Duodenal mucosa (tissue), 2 donors: Measurements from ENCODE around the gene CDK6.
"Not testable (repeated sequence)": the region's sequence is repeated elsewhere in the genome, so short reads cannot be mapped to it uniquely, and the experiment has no call there.

Experiments
- H3K27ac ChIP-seq: one replicate; pipeline ENCODE4 v1.7.0; 2013; ENCODE audit warnings: low read depth, low read length
- H3K27me3 ChIP-seq, 2 donors: one replicate each; pipeline ENCODE4 v1.7.0; 2013; ENCODE audit warnings: low read length in 2 of 2, control low read depth in 1 of 2; ENCODE audit not compliant: insufficient read depth in 2 of 2, control insufficient read depth in 1 of 2
- H3K36me3 ChIP-seq, 2 donors: one replicate each; pipeline ENCODE4 v1.7.0; 2013; ENCODE audit warnings: low read length in 2 of 2, control low read depth in 1 of 2; ENCODE audit not compliant: insufficient read depth in 2 of 2, control insufficient read depth in 1 of 2
- H3K4me1 ChIP-seq, 2 donors: one replicate each; pipeline ENCODE4 v1.7.0; 2013; ENCODE audit warnings: low read length in 2 of 2, control low read depth in 1 of 2; ENCODE audit not compliant: insufficient read depth in 2 of 2, control insufficient read depth in 1 of 2
- H3K4me3 ChIP-seq, 2 donors: one replicate each; pipeline ENCODE4 v1.7.0; 2013; ENCODE audit warnings: low read length in 2 of 2, low read depth in 1 of 2
- H3K9ac ChIP-seq, 2 donors: one replicate each; pipeline ENCODE4 v1.7.0; 2013; ENCODE audit warnings: low read length in 2 of 2, low read depth in 1 of 2
- H3K9me3 ChIP-seq, 2 donors: one replicate each; pipeline ENCODE4 v1.7.0; 2013; ENCODE audit warnings: low read length in 2 of 2, control low read depth in 1 of 2; ENCODE audit not compliant: control insufficient read depth in 1 of 2

CDK6 gene

GRCh38 chr7:92768501-92769393, 67.6 kb downstream of the CDK6 start:
- Histone ChIP-seq H3K9me3 (no peaks in the 10 kb centered on the region), H3K9ac (no peak overlapping the region), H3K27ac (no peak overlapping the region), H3K36me3 (peaks cover 8 to 10% of the 10 kb centered on the region in 2 donors), H3K4me1 (peaks cover 4 to 9% of the 10 kb centered on the region in 2 donors), H3K4me3 (no peak overlapping the region), H3K27me3 (no peaks in the 10 kb centered on the region)

GRCh38 chr7:92767437-92767836, 68.9 kb downstream of the CDK6 start:
- Histone ChIP-seq H3K9ac (no peak overlapping the region), H3K4me1 (peaks cover 4 to 17% of the 10 kb centered on the region in 2 donors), H3K36me3 (peaks cover 3 to 10% of the 10 kb centered on the region in 2 donors), H3K27ac (no peak overlapping the region), H3K9me3 (no peaks in the 10 kb centered on the region), H3K27me3 (no peaks in the 10 kb centered on the region), H3K4me3 (no peak overlapping the region)

GRCh38 chr7:92766461-92767003, 69.8 kb downstream of the CDK6 start:
- H3K27me3 ChIP-seq: no peaks in the 10 kb centered on the region
- no peak overlapping the region for H3K4me3 ChIP-seq
- H3K9me3 ChIP-seq: no peaks in the 10 kb centered on the region
- peaks cover 4 to 17% of the 10 kb centered on the region in 2 donors for H3K4me1 ChIP-seq
- H3K27ac ChIP-seq: no peak overlapping the region
- H3K9ac ChIP-seq: no peak overlapping the region
- peaks cover 3 to 10% of the 10 kb centered on the region in 2 donors for H3K36me3 ChIP-seq

GRCh38 chr7:92765725-92766124, 70.6 kb downstream of the CDK6 start:
- peaks cover 3 to 10% of the 10 kb centered on the region in 2 donors for H3K36me3 ChIP-seq
- H3K9me3 ChIP-seq: no peaks in the 10 kb centered on the region
- H3K27me3 ChIP-seq: no peaks in the 10 kb centered on the region
- H3K4me3 ChIP-seq: no peak overlapping the region
- no peak overlapping the region for H3K27ac ChIP-seq
- H3K9ac ChIP-seq: no peak overlapping the region
- H3K4me1 ChIP-seq: peaks cover 4 to 17% of the 10 kb centered on the region in 2 donors

- peaks cover 4 to 17% of the 10 kb centered on the region in 2 donors for H3K4me1 ChIP-seq
- no peak overlapping the region for H3K27ac ChIP-seq
Measured at GRCh38 chr7:92763636-92764423, 72.5 kb downstream of the CDK6 start.

GRCh38 chr7:92762851-92763250, 73.5 kb downstream of the CDK6 start:
- H3K4me1 ChIP-seq: peaks cover 4 to 17% of the 10 kb centered on the region in 2 donors
- H3K9ac ChIP-seq: no peak overlapping the region
- H3K4me3 ChIP-seq: no peak overlapping the region
- peaks cover 0 to 3% of the 10 kb centered on the region in 2 donors for H3K36me3 ChIP-seq
- H3K27me3 ChIP-seq: no peaks in the 10 kb centered on the region
- no peak overlapping the region for H3K27ac ChIP-seq
- H3K9me3 ChIP-seq: no peaks in the 10 kb centered on the region

More at GRCh38 chr7:92763636-92764423, 72.5 kb downstream of the CDK6 start:
- Histone ChIP-seq H3K4me3 (no peak overlapping the region), H3K9ac (no peak overlapping the region), H3K9me3 (no peaks in the 10 kb centered on the region), H3K36me3 (peaks cover 3 to 9% of the 10 kb centered on the region in 2 donors), H3K27me3 (no peaks in the 10 kb centered on the region)

- Histone ChIP-seq H3K9me3 (no peaks in the 10 kb centered on the region), H3K36me3 (peaks cover 0 to 3% of the 10 kb centered on the region in 2 donors), H3K9ac (no peak overlapping the region), H3K4me3 (no peak overlapping the region), H3K27ac (no peak overlapping the region), H3K4me1 (peaks cover 4 to 13% of the 10 kb centered on the region in 2 donors), H3K27me3 (no peaks in the 10 kb centered on the region)
Measured at GRCh38 chr7:92761391-92762097, 74.8 kb downstream of the CDK6 start.

GRCh38 chr7:92758796-92759431, 77.5 kb downstream of the CDK6 start:
- H3K9ac ChIP-seq: no peak overlapping the region
- no peaks in the 10 kb centered on the region for H3K27me3 ChIP-seq
- H3K36me3 ChIP-seq: no peaks in the 10 kb centered on the region
- H3K4me1 ChIP-seq: peaks cover 0 to 8% of the 10 kb centered on the region in 2 donors
- no peak overlapping the region for H3K4me3 ChIP-seq
- H3K27ac ChIP-seq: no peak overlapping the region
- no peaks in the 10 kb centered on the region for H3K9me3 ChIP-seq

GRCh38 chr7:92757311-92757910, 79.0 kb downstream of the CDK6 start:
- H3K9ac ChIP-seq, H3K27me3 ChIP-seq, H3K9me3 ChIP-seq, H3K36me3 ChIP-seq, H3K27ac ChIP-seq, H3K4me1 ChIP-seq, H3K4me3 ChIP-seq: not testable (repeated sequence)
